AG04449 (cell line): ENCODE measurements around the gene BCL11B.

Experiments used
- CTCF ChIA-PET: fragments of 350-600 bp; formaldehyde crosslinking; extraction: SDS; loops from one replicate; lab custom pipeline; 2021; ENCODE audit warnings: antibody characterized with exemption; lab: Yijun Ruan, JAX
- POLR2A ChIA-PET: fragments of 400-600, 350-600 bp; formaldehyde crosslinking; extraction: SDS; loops from one replicate; lab custom pipeline; 2020; ENCODE audit warnings: antibody characterized with exemption, inconsistent platforms; lab: Yijun Ruan, JAX
- DNase-seq: peaks from one replicate; pipeline ENCODE4 v3.0.0-alpha.2; 2010; ENCODE audit warnings: low read depth, low spot score
- H3K4me3 ChIP-seq: 2 replicates; pipeline ENCODE4 v1.5.1; 2011; ENCODE audit warnings: low read depth, mild to moderate bottlenecking, control low read depth, low read length
- CTCF ChIP-seq: IDR thresholded peaks from one replicate; pipeline ENCODE4 v1.5.1; 2011; ENCODE audit warnings: mild to moderate bottlenecking, moderate library complexity, low read length, control low read depth, inconsistent platforms; ENCODE audit not compliant: insufficient read depth; ENCODE audit errors: missing control alignments

The BCL11B gene

GRCh38 chr14:99244941-99245563 lies 26.9 kb downstream of the BCL11B start:
- no peak for TF ChIP-seq CTCF
- H3K4me3 ChIP-seq: no peak overlapping the region
- POLR2A ChIA-PET: no interaction called here
- CTCF ChIA-PET: no interaction called here
- no peak for DNase-seq

GRCh38 chr14:99244367-99244901 lies 27.6 kb downstream of the BCL11B start:
- DNase-seq: no peak
- TF ChIP-seq CTCF: no peak
- CTCF ChIA-PET: no interaction called here
- POLR2A ChIA-PET: no interaction called here
- H3K4me3 ChIP-seq: no peak overlapping the region

GRCh38 chr14:99242816-99243721 lies 28.9 kb downstream of the BCL11B start:
- ChIA-PET CTCF (no interaction called here), POLR2A (no interaction called here)
- no peak for TF ChIP-seq CTCF
- no peak for DNase-seq
- H3K4me3 ChIP-seq: no peak overlapping the region

- ChIA-PET POLR2A (no interaction called here), CTCF (no interaction called here)
- TF ChIP-seq CTCF: no peak
- no peak overlapping the region for H3K4me3 ChIP-seq
- no peak for DNase-seq
Observed at GRCh38 chr14:99242238-99242637, 29.8 kb downstream of the BCL11B start.

GRCh38 chr14:99241325-99242010 lies 30.5 kb downstream of the BCL11B start:
- CTCF ChIA-PET: no interaction called here
- POLR2A ChIA-PET: no interaction called here
- no peak for DNase-seq
- TF ChIP-seq CTCF: no peak
- H3K4me3 ChIP-seq: no peak overlapping the region
